Spinal cord (tissue), 10 donors: ENCODE measurements around the gene LRMDA. TPM values are rescaled to one million over a fixed set of nuclear protein-coding genes. Genes with fewer than 3 reads are reported as not detected.

Source experiments
- DNase-seq, 6 donors: peaks; one replicate each; pipeline versions ENCODE4 v3.0.0 to v3.0.0-alpha.2; 2013 to 2015; ENCODE audit warnings: low spot score in 6 of 6, low read depth in 4 of 6
- H3K27ac ChIP-seq: one replicate; pipeline ENCODE4 v1.5.1; 2013; ENCODE audit warnings: low read depth, low read length, control low read depth
- H3K27me3 ChIP-seq: one replicate; pipeline ENCODE4 v1.6.1; 2013; ENCODE audit warnings: low read length; ENCODE audit not compliant: control insufficient read depth, insufficient read depth
- H3K36me3 ChIP-seq: one replicate; pipeline ENCODE4 v1.6.1; 2013; ENCODE audit warnings: low read length; ENCODE audit not compliant: control insufficient read depth, insufficient read depth
- H3K4me1 ChIP-seq: one replicate; pipeline ENCODE4 v1.6.1; 2013; ENCODE audit warnings: low read length; ENCODE audit not compliant: control insufficient read depth, insufficient read depth
- H3K4me3 ChIP-seq: one replicate; pipeline ENCODE4 v1.5.1; 2013; ENCODE audit warnings: low read depth, low read length, control low read depth
- H3K9me3 ChIP-seq: one replicate; pipeline ENCODE4 v1.6.1; 2013; ENCODE audit warnings: low read length; ENCODE audit not compliant: control insufficient read depth, insufficient read depth
- WGBS: methylation state at CpG from one replicate; pipeline ENCODE4 v1.1.5; 2013; ENCODE audit warnings: missing lambda C conversion rate; ENCODE audit not compliant: insufficient coverage; 5-methylcytosine and 5-hydroxymethylcytosine counted together
- polyA plus RNA-seq, 2 donors: library from polyadenylated mRNA; unstranded; fragments of 120-200 nt; gene quantifications; one replicate each; pipeline ENCODE4 v1.2.1, GENCODE V29; 2013; ENCODE audit not compliant: insufficient read length in 2 of 2
- total RNA-seq, 2 donors: library from RNA; depleted of rRNA in 1 of 2; stranded (reverse); fragments of 120-200 nt in 1 of 2; fragments of >200 nt in 1 of 2; gene quantifications; one replicate each; pipeline versions ENCODE4 v1.2.3 to v1.2.4, GENCODE V29; 2013 to 2014
- donor health status: healthy.

LRMDA gene
- total and polyA plus RNA-seq, 4 donors: 5.6 to 9.9 (median 7.2) TPM

DNA sequence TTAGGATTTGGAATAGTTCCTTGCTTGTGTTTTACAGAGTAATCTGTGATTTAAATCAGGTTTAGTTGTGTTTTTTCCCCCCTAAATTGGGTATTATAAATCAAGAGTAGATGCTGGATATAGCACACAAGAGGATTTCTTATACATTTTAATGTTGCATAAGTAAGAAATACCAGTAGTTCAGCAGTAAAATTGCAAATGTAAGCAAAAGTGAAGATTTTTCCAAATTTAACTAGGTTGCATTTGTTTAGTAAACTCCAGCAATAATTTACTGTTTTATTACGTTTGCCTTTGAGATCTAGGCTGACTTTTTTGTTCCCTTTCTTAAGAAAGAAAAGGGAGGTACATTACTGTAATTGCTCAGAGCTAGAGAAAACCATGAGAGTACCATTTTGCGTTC, 207.3 kb downstream of the LRMDA start:
- no peaks in the 10 kb centered on the region for H3K4me1 ChIP-seq
- no peaks in the 10 kb centered on the region for H3K36me3 ChIP-seq
- H3K27ac ChIP-seq: no peak overlapping the region
- H3K27me3 ChIP-seq: no peaks in the 10 kb centered on the region
- WGBS: no CpG with 5 or more reads among the region's 2 CpGs
- H3K9me3 ChIP-seq: no peaks in the 10 kb centered on the region
- no peak overlapping the region for H3K4me3 ChIP-seq
- DNase-seq: no peak

DNA sequence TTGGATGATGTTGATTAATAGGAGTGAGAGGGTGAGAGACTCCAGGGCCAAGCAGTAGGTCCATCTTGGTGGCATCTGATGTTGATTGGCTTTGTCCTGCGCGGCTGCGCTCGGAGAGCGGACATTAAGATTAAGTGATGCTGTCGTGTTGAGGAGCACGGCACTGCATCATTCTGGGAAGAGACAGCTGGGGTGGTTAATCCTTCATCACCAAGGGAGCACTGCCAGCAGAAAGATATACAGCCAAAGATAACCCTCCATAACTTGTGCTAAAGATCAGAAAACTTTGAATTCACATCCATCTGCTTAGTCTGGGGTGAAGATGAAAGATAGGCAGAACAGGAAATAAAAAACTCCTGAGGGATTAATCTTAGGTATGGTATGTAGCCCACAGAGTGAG, 208.3 kb downstream of the LRMDA start:
- Histone ChIP-seq H3K4me1 (no peaks in the 10 kb centered on the region), H3K9me3 (no peaks in the 10 kb centered on the region), H3K27ac (no peak overlapping the region), H3K27me3 (no peaks in the 10 kb centered on the region), H3K36me3 (no peaks in the 10 kb centered on the region), H3K4me3 (no peak overlapping the region)
- peak in 1 of 6 donors; percentile 41 for DNase-seq
- WGBS: no CpG with 5 or more reads among the region's 7 CpGs

DNA sequence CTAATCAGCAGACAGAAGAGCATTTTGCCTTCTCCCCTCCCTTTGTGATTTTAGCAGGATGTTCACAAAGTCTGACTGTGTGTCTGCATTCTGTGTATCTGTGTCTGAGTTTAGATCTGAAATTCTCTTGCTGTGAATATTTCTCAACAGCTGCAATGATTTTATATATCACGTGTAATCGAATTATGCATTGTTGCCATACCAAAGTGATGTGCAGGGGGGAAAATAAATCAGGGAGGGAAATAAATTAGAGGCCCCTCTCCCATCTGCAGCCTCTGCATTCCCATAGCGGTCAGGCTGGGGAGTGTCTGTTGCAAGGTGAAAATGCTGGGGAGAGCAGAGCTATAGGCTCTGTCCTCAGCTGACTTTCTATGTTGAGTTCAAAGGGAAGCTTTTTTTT, 209.0 kb downstream of the LRMDA start:
- H3K9me3 ChIP-seq: no peaks in the 10 kb centered on the region
- no peaks in the 10 kb centered on the region for H3K27me3 ChIP-seq
- no peak overlapping the region for H3K27ac ChIP-seq
- H3K4me3 ChIP-seq: no peak overlapping the region
- no CpG with 5 or more reads among the region's 3 CpGs for WGBS
- H3K36me3 ChIP-seq: no peaks in the 10 kb centered on the region
- H3K4me1 ChIP-seq: no peaks in the 10 kb centered on the region
- DNase-seq: no peak

DNA sequence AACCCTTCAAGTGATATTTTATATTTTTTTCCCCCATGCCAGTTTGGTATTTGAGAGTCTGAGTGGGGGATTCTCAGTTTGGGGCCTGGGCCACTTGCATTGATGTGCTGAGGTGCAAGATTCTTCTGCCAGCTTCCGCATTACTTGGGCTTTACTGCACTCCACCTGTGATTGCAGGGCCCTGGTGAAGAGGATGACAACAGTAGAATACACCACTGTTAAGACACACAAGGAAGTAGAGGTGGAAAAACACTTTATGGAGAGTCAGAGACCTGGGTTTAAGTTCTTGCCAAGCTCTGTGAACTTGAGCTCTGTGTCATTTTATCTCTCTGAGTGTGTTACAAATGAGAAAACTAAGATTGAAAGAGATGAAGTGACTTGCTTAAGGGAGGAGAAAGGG, 209.4 kb downstream of the LRMDA start:
- Histone ChIP-seq H3K9me3 (no peaks in the 10 kb centered on the region), H3K4me1 (no peaks in the 10 kb centered on the region), H3K4me3 (no peak overlapping the region), H3K36me3 (no peaks in the 10 kb centered on the region), H3K27ac (no peak overlapping the region), H3K27me3 (no peaks in the 10 kb centered on the region)
- DNase-seq: no peak
- no CpG with 5 or more reads among the region's 1 CpG for WGBS

DNA sequence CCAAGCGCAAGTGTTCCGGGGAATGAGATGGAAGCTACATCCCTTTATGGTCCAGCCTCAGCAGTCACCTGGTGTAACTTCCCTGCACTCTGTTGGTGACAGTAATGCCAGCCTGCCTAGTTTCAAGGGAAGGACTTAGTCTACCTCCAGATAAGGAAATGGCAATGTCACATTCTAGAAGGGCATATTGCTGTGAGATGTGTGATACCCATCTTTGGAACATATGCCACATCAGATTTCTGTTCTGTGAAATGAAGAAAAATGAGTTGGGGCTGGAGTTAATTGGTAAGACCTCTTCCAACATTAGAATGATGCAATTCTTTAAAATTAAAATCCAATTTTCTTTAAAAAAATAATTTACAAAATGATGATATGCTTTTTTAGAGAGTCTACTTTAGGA, 212.0 kb downstream of the LRMDA start:
- Histone ChIP-seq H3K27ac (no peak overlapping the region), H3K4me3 (no peak overlapping the region), H3K4me1 (peaks cover 3% of the 10 kb centered on the region), H3K27me3 (peaks cover 2% of the 10 kb centered on the region), H3K9me3 (no peaks in the 10 kb centered on the region), H3K36me3 (no peaks in the 10 kb centered on the region)
- WGBS: 100% methylated on average over 2 of the region's 2 CpGs
- DNase-seq: no peak

DNA sequence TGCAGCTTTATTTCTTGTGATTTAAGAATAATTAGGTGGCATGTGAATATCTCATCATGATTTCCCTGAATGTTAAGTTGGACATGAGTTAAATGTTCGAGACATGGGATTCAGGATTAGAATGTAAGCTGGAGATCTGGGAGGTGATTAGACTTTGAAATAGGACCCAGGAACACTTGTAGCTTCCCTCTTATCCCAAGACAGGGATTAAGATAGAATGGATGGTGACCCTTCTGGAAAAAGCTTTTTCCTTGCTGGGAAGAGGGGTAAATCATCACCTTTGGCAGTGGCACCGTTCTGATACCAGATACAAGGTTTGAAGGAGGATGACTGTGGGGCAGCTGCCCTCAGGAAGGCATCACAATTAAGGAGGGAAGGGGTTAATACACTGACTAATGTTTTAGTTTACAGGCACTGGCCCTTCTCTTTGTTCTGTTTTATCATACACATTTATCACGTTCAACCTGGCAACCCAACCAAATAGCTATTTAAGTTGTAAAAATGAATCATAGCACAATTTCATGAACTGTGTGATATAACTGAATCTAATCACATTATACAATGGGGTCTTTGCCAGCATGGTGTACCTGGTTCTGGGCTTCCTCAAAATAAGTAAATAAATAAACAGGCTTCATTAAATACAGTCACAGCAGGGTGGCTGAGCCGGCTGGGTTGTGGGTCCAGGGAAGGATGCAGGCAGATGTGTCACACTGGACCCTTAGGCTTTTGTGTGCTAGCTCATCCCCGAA, 212.7 kb downstream of the LRMDA start:
- H3K9me3 ChIP-seq: no peaks in the 10 kb centered on the region
- H3K4me1 ChIP-seq: peaks cover 3% of the 10 kb centered on the region
- DNase-seq: peak in 1 of 6 donors; percentile 49
- H3K27ac ChIP-seq: no peak overlapping the region
- 33% methylated on average over 2 of the region's 5 CpGs for WGBS
- peaks cover 2% of the 10 kb centered on the region for H3K27me3 ChIP-seq
- no peaks in the 10 kb centered on the region for H3K36me3 ChIP-seq
- H3K4me3 ChIP-seq: no peak overlapping the region

DNA sequence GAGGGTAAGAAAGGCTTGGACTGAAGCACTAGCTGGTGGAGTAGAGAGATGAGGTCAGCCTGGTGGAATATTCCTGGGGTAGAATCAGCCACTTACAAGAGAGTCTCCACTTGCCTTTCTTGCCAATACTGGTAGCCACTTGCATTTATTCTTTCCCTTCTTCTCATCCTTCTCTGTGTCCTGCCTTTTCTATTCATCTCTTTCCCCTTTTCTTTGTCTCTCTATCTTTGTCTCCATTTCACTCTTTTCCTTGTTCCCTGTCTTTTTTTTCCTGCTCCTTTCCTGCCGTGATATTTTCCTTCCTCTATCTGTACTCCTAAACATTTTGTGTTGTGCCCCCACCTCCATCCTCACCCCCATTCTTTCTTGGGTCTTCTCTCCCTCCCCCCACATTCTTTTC, 214.3 kb downstream of the LRMDA start:
- peaks cover 3% of the 10 kb centered on the region for H3K4me1 ChIP-seq
- peaks cover 2% of the 10 kb centered on the region for H3K27me3 ChIP-seq
- 78% methylated on average over 1 of the region's 1 CpG for WGBS
- H3K4me3 ChIP-seq: no peak overlapping the region
- H3K9me3 ChIP-seq: no peaks in the 10 kb centered on the region
- H3K36me3 ChIP-seq: no peaks in the 10 kb centered on the region
- DNase-seq: no peak
- no peak overlapping the region for H3K27ac ChIP-seq

DNA sequence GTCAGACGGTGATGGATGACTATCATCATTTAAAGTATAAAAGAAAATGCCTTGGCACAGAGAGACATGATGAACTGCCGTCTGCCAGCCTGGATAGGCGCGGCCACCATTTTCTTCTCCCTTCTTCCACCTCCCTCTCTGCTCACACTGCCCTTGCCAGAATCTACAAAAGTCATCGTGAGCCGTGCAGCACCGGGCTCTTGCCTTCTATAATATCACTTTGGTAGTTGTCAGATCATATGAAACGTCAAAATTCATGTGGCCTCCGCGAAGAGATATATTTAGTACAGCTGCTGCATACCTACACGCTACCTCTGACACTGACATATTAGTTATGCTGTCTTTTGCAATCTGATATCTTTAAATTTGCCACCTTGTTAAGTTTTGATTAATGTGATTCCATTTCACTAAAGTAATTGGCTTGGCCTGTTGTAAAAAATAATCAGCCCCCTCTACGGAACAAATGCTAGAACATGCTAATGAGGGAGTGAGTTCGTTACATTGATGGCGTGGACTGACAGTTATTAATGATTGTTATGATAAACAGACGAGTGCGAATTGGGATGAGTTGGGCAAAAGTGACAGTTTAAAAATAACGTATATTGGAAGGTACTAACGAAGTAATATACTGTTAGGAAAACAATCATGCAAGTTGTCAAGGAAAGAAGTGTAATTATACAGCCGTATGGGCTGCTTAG, 214.9 kb downstream of the LRMDA start:
- no peaks in the 10 kb centered on the region for H3K9me3 ChIP-seq
- no peaks in the 10 kb centered on the region for H3K36me3 ChIP-seq
- no peak overlapping the region for H3K4me3 ChIP-seq
- peaks cover 3% of the 10 kb centered on the region for H3K4me1 ChIP-seq
- DNase-seq: peak in 1 of 6 donors; percentile 56
- WGBS: 74% methylated on average over 13 of the region's 19 CpGs
- peaks cover 2% of the 10 kb centered on the region for H3K27me3 ChIP-seq
- no peak overlapping the region for H3K27ac ChIP-seq

DNA sequence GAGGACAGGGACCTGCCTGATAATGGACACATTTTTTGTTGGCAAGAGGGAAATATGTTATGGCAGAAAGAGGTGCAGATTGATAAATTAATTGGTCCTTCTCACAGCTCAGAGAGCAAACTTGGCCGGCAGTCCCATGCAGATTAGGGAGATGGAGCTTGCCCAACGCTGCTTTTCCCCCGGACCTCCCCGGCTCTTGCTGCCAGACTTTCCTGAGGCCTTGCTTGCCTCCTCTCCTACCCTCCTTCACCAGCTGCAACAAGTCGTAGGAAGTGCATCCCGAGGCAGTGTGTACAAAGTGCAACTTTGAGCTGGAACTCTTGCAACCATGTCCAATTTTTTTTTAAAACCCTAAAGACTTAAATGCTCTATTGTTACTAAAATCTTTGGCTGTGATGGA, 215.5 kb downstream of the LRMDA start:
- peak in 1 of 6 donors; percentile 78 for DNase-seq
- peaks cover 2% of the 10 kb centered on the region for H3K27me3 ChIP-seq
- WGBS: 55% methylated on average over 5 of the region's 6 CpGs
- no peaks in the 10 kb centered on the region for H3K36me3 ChIP-seq
- H3K4me1 ChIP-seq: peaks cover 3% of the 10 kb centered on the region
- no peaks in the 10 kb centered on the region for H3K9me3 ChIP-seq
- H3K27ac ChIP-seq: no peak overlapping the region
- no peak overlapping the region for H3K4me3 ChIP-seq

DNA sequence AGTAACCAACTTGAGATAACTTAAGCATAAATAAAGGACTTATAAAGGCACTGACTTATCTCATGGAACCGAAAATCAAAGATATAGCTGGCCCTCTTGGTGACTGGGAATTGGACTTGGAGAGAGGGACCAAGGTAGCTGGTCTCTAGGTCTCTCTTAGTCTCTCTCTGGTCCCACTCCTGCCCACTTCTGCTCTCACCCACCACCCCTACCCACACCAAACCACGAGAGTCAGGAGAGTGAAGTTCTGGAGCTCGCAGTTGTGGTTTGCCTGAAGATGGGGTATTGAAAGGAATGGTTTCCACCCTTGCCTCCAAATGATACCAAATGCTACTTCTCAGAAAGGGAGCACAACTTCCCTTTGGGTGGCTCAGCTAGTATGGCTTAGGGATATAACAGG, 216.3 kb downstream of the LRMDA start:
- peaks cover 3% of the 10 kb centered on the region for H3K4me1 ChIP-seq
- no peaks in the 10 kb centered on the region for H3K9me3 ChIP-seq
- no CpG with 5 or more reads among the region's 3 CpGs for WGBS
- no peak overlapping the region for H3K4me3 ChIP-seq
- DNase-seq: no peak
- no peak overlapping the region for H3K27ac ChIP-seq
- H3K27me3 ChIP-seq: peaks cover 2% of the 10 kb centered on the region
- no peaks in the 10 kb centered on the region for H3K36me3 ChIP-seq
